HEK293T (cell line): ENCODE results near the gene LUZP1.

Source experiments
- BHLHE40 ChIP-seq: fragments of 450-650 bp; IDR thresholded peaks from 2 replicates; pipeline ENCODE4 v1.6.1; 2016; ENCODE audit warnings: mild to moderate bottlenecking, moderate library complexity, borderline replicate concordance
- ELF4 ChIP-seq: fragments of 450-650 bp; IDR thresholded peaks from 2 replicates; pipeline ENCODE4 v1.6.1; 2017; ENCODE audit warnings: antibody characterized with exemption
- FOXA1 ChIP-seq: fragments of 450-650 bp; IDR thresholded peaks from 2 replicates; pipeline ENCODE4 v1.6.1; 2016; ENCODE audit warnings: mild to moderate bottlenecking
- LEF1 ChIP-seq: fragments of 450-650 bp; IDR thresholded peaks from 2 replicates; pipeline ENCODE4 v1.6.1; 2017; ENCODE audit warnings: mild to moderate bottlenecking, borderline replicate concordance
- SP1 ChIP-seq: fragments of 450-650 bp; IDR thresholded peaks from 2 replicates; pipeline ENCODE4 v1.6.1; 2017
- SUZ12 ChIP-seq: fragments of 450-650 bp; IDR thresholded peaks from 2 replicates; pipeline ENCODE4 v1.6.1; 2016; ENCODE audit warnings: mild to moderate bottlenecking
- TARDBP ChIP-seq: fragments of 450-650 bp; IDR thresholded peaks from 2 replicates; pipeline ENCODE4 v1.6.1; 2016
- ZNF384 ChIP-seq: fragments of 450-650 bp; IDR thresholded peaks from 2 replicates; pipeline ENCODE4 v1.6.1; 2016
- TF ChIP-seq, protein P1 (sequence below): fragments of 450-650 bp; IDR thresholded peaks from 2 replicates; pipeline ENCODE4 v1.6.1; 2016

- TF ChIP-seq BHLHE40, result no peak
- TF ChIP-seq SUZ12, result no peak
- no peak for TF ChIP-seq ZNF384
- TF ChIP-seq TARDBP, result no peak
- TF ChIP-seq, protein P1, sequence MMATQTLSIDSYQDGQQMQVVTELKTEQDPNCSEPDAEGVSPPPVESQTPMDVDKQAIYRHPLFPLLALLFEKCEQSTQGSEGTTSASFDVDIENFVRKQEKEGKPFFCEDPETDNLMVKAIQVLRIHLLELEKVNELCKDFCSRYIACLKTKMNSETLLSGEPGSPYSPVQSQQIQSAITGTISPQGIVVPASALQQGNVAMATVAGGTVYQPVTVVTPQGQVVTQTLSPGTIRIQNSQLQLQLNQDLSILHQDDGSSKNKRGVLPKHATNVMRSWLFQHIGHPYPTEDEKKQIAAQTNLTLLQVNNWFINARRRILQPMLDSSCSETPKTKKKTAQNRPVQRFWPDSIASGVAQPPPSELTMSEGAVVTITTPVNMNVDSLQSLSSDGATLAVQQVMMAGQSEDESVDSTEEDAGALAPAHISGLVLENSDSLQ, result no peak
- TF ChIP-seq ELF4, result no peak
- no peak for TF ChIP-seq FOXA1
- no peak for TF ChIP-seq LEF1
- no peak for TF ChIP-seq SP1
These were observed 65.4 kb downstream of the LUZP1 start for GRCh38 chr1:23103001-23103889.
